Mesothelial cell of epicardium (in vitro differentiated cells): Measurements from ENCODE around the gene SGCG. TPM values are rescaled to one million over a fixed set of nuclear protein-coding genes. Genes with fewer than 3 reads are reported as not detected.

Experiments used
- DNase-seq, 2 experiments: peaks; one replicate each; pipeline ENCODE4 v3.0.0; 2021; ENCODE audit warnings: low spot score in 2 of 2; ENCODE audit not compliant: unreplicated experiment in 2 of 2
- H3K27ac Mint-ChIP-seq: 2 replicates; pipeline ENCODE4 v1.8.0; 2021; ENCODE audit warnings: mixed read lengths
- H3K27me3 Mint-ChIP-seq: 2 replicates; pipeline ENCODE4 v1.8.0; 2021; ENCODE audit warnings: low read depth, mixed read lengths
- H3K36me3 Mint-ChIP-seq: 2 replicates; pipeline ENCODE4 v1.8.0; 2021; ENCODE audit warnings: mixed read lengths
- H3K4me1 Mint-ChIP-seq: 2 replicates; pipeline ENCODE4 v1.8.0; 2021; ENCODE audit warnings: mixed read lengths
- H3K4me3 Mint-ChIP-seq: 2 replicates; pipeline ENCODE4 v1.8.0; 2021; ENCODE audit warnings: mild to moderate bottlenecking, moderate library complexity, mixed read lengths
- H3K9me3 Mint-ChIP-seq: 2 replicates; pipeline ENCODE4 v1.8.0; 2021; ENCODE audit warnings: mixed read lengths
- CTCF ChIP-seq: fragments of 200-600 bp; sonication (generic); IDR thresholded peaks from one replicate; pipeline ENCODE4 v1.5.0; 2021; ENCODE audit warnings: antibody characterized with exemption; ENCODE audit not compliant: unreplicated experiment
- total RNA-seq: library from RNA; stranded (reverse); gene quantifications from 3 replicates; pipeline ENCODE4 v1.2.1, GENCODE V29; 2021

The SGCG gene
- total RNA-seq, 1 donor from 2014 or later = 12.9 TPM

GRCh38 chr13:23146006-23146405, 34.8 kb upstream of the SGCG start:
- Mint-ChIP-seq H3K36me3 (no peaks in the 10 kb centered on the region), H3K9me3 (no peaks in the 10 kb centered on the region), H3K4me3 (no peak overlapping the region), H3K27ac (no peak overlapping the region), H3K27me3 (no peaks in the 10 kb centered on the region), H3K4me1 (peaks cover 5% of the 10 kb centered on the region)
- DNase-seq = no peak
- no peak for TF ChIP-seq CTCF

- TF ChIP-seq CTCF = no peak
- Mint-ChIP-seq H3K27ac (no peak overlapping the region), H3K4me1 (peaks cover 5% of the 10 kb centered on the region), H3K27me3 (no peaks in the 10 kb centered on the region), H3K4me3 (no peak overlapping the region), H3K36me3 (no peaks in the 10 kb centered on the region), H3K9me3 (peaks cover 1% of the 10 kb centered on the region)
- no peak for DNase-seq
Measured at GRCh38 chr13:23146811-23147625, 33.8 kb upstream of the SGCG start.

GRCh38 chr13:23147827-23148226, 33.0 kb upstream of the SGCG start:
- Mint-ChIP-seq H3K36me3 (no peaks in the 10 kb centered on the region), H3K27me3 (no peaks in the 10 kb centered on the region), H3K9me3 (peaks cover 6% of the 10 kb centered on the region), H3K4me3 (no peak overlapping the region), H3K4me1 (peaks cover 5% of the 10 kb centered on the region), H3K27ac (no peak overlapping the region)
- no peak for TF ChIP-seq CTCF
- no peak for DNase-seq

GRCh38 chr13:23157781-23158180, 23.0 kb upstream of the SGCG start:
- H3K27me3 Mint-ChIP-seq = no peaks in the 10 kb centered on the region
- DNase-seq = no peak
- H3K9me3 Mint-ChIP-seq = peaks cover 28% of the 10 kb centered on the region
- peaks cover 21% of the 10 kb centered on the region for H3K4me1 Mint-ChIP-seq
- no peak overlapping the region for H3K4me3 Mint-ChIP-seq
- no peak overlapping the region for H3K27ac Mint-ChIP-seq
- no peaks in the 10 kb centered on the region for H3K36me3 Mint-ChIP-seq
- TF ChIP-seq CTCF = no peak

GRCh38 chr13:23159205-23159759, 21.5 kb upstream of the SGCG start:
- Mint-ChIP-seq H3K36me3 (no peaks in the 10 kb centered on the region), H3K4me1 (peaks cover 21% of the 10 kb centered on the region), H3K9me3 (peaks cover 13% of the 10 kb centered on the region), H3K27me3 (no peaks in the 10 kb centered on the region), H3K27ac (peak overlapping the region; percentile 88), H3K4me3 (peak overlapping the region; percentile 94)
- peak; percentile 71 for TF ChIP-seq CTCF
- DNase-seq = peak in 1 of 2 experiments; percentile 73
